CD14-positive monocyte (primary cell): ENCODE measurements around the gene LDB3. TPM values are rescaled to one million over a fixed set of nuclear protein-coding genes. Genes with fewer than 3 reads are reported as not detected.

Experiments
- DNase-seq, 3 donors: peaks; one replicate each; pipeline ENCODE4 v3.0.0-alpha.2; 2011 to 2022
- H2AFZ ChIP-seq: 2 replicates; pipeline ENCODE4 v1.6.0; 2012; ENCODE audit warnings: mild to moderate bottlenecking, low read depth, low read length, inconsistent platforms; ENCODE audit not compliant: insufficient read depth, poor library complexity, severe bottlenecking
- H3K27ac ChIP-seq, 2 donors: 1 replicate in 1 of 2; 2 replicates in 1 of 2; pipeline ENCODE4 v1.5.1; 2012 to 2013; ENCODE audit warnings: low read length in 2 of 2, control low read depth in 1 of 2, inconsistent platforms in 1 of 2, low read depth in 1 of 2, mild to moderate bottlenecking in 1 of 2
- H3K27me3 ChIP-seq, 2 donors: one replicate each; pipeline versions ENCODE4 v1.6.0 to v1.6.1; 2011 to 2013; ENCODE audit warnings: low read length in 2 of 2; ENCODE audit not compliant: control insufficient read depth in 2 of 2, insufficient read depth in 2 of 2
- H3K36me3 ChIP-seq, 2 donors: replicated peaks in 1 of 2; 1 replicate in 1 of 2; 2 replicates in 1 of 2; pipeline versions ENCODE4 v1.5.1 to v1.6.1; 2012 to 2013; ENCODE audit warnings: low read length in 2 of 2, control low read depth in 1 of 2, inconsistent platforms in 1 of 2, mild to moderate bottlenecking in 1 of 2; ENCODE audit not compliant: insufficient read depth in 2 of 2, control insufficient read depth in 1 of 2
- H3K4me1 ChIP-seq, 2 donors: 1 replicate in 1 of 2; 2 replicates in 1 of 2; pipeline versions ENCODE4 v1.5.1 to v1.6.1; 2012 to 2013; ENCODE audit warnings: low read length in 2 of 2, control low read depth in 1 of 2, inconsistent platforms in 1 of 2, mild to moderate bottlenecking in 1 of 2, moderate library complexity in 1 of 2; ENCODE audit not compliant: insufficient read depth in 2 of 2, control insufficient read depth in 1 of 2
- H3K4me2 ChIP-seq: replicated peaks from 2 replicates; pipeline ENCODE3; 2012; ENCODE audit warnings: low read length, moderate library complexity, mild to moderate bottlenecking; ENCODE audit not compliant: poor library complexity, severe bottlenecking; ENCODE audit errors: extremely low read depth
- H3K4me3 ChIP-seq, 3 experiments: fragments of 200-600 bp in 1 of 3; sonication (generic) in 1 of 3; replicated peaks in 1 of 3; 1 replicate in 2 of 3; 2 replicates in 1 of 3; pipeline ENCODE4 v1.5.1; 2011 to 2013; ENCODE audit warnings: low read length in 3 of 3, mild to moderate bottlenecking in 3 of 3, control low read depth in 2 of 3, low read depth in 2 of 3, inconsistent platforms in 1 of 3, moderate library complexity in 1 of 3
- H3K79me2 ChIP-seq: 2 replicates; pipeline ENCODE4 v1.6.0; 2012; ENCODE audit warnings: mild to moderate bottlenecking, control low read depth, inconsistent platforms, low read length, moderate library complexity; ENCODE audit not compliant: insufficient read depth
- H3K9ac ChIP-seq: 2 replicates; pipeline ENCODE4 v1.6.0; 2017; ENCODE audit warnings: low read length, mild to moderate bottlenecking; ENCODE audit not compliant: insufficient read depth, poor library complexity, severe bottlenecking
- H3K9me3 ChIP-seq, 2 donors: replicated peaks in 1 of 2; 1 replicate in 1 of 2; 2 replicates in 1 of 2; pipeline versions ENCODE4 v1.5.1 to v1.6.1; 2012 to 2013; ENCODE audit warnings: low read length in 2 of 2, control low read depth in 1 of 2; ENCODE audit not compliant: control insufficient read depth in 1 of 2, insufficient read depth in 1 of 2
- H4K20me1 ChIP-seq: 2 replicates; pipeline ENCODE4 v1.6.0; 2012; ENCODE audit warnings: mild to moderate bottlenecking, low read length, control low read depth, moderate library complexity; ENCODE audit not compliant: insufficient read depth
- H3K27ac Mint-ChIP-seq, 7 donors: one replicate each; pipeline ENCODE4 v1.8.0; 2020; ENCODE audit warnings: mild to moderate bottlenecking in 7 of 7, mixed read lengths in 7 of 7, moderate library complexity in 6 of 7, inconsistent platforms in 2 of 7
- H3K27me3 Mint-ChIP-seq, 3 donors: one replicate each; pipeline ENCODE4 v1.8.0; 2021 to 2022; ENCODE audit warnings: low read depth in 3 of 3, mild to moderate bottlenecking in 3 of 3, mixed read lengths in 3 of 3, moderate library complexity in 3 of 3, inconsistent platforms in 1 of 3
- H3K36me3 Mint-ChIP-seq, 2 donors: one replicate each; pipeline ENCODE4 v1.8.0; 2020; ENCODE audit warnings: mixed read lengths in 2 of 2, inconsistent platforms in 1 of 2, mild to moderate bottlenecking in 1 of 2
- H3K4me1 Mint-ChIP-seq: one replicate; pipeline ENCODE4 v1.8.0; 2020; ENCODE audit warnings: mild to moderate bottlenecking, mixed read lengths
- H3K4me3 Mint-ChIP-seq, 2 donors: one replicate each; pipeline ENCODE4 v1.8.0; 2020; ENCODE audit warnings: mild to moderate bottlenecking in 2 of 2, mixed read lengths in 2 of 2, moderate library complexity in 1 of 2
- H3K9me3 Mint-ChIP-seq, 7 donors: one replicate each; pipeline ENCODE4 v1.8.0; 2020 to 2022; ENCODE audit warnings: mixed read lengths in 7 of 7, mild to moderate bottlenecking in 6 of 7, moderate library complexity in 6 of 7, inconsistent platforms in 2 of 7
- WGBS: methylation state at CpG from one replicate; pipeline ENCODE4 v1.1.5; 2013; ENCODE audit warnings: missing lambda C conversion rate; ENCODE audit not compliant: insufficient coverage; 5-methylcytosine and 5-hydroxymethylcytosine counted together
- intact Hi-C, 2 donors: fragments of 100-400 bp; cut with micrococcal nuclease; formaldehyde crosslinking; loops; one replicate each; pipeline versions ENCODE4 v1.15.0 to v1.15.1; 2023
- polyA plus RNA-seq, 3 donors: library from polyadenylated mRNA; depleted of rRNA in 1 of 3; unstranded in 2 of 3; stranded (reverse) in 1 of 3; fragments of 300-500 nt in 2 of 3; fragments of >200 nt in 1 of 3; fragmentation: Illumina TruSeq in 2 of 3; gene quantifications; 1 replicate in 2 of 3; 2 replicates in 1 of 3; pipeline ENCODE4 v1.2.3, GENCODE V29; 2012 to 2021
- TF ChIP-seq, protein P1 (sequence below): fragments of 200-600 bp; IDR thresholded peaks from one replicate; pipeline ENCODE4 v1.8.0; 2022; ENCODE audit warnings: antibody characterized with exemption, mild to moderate bottlenecking

Gene LDB3
- polyA plus RNA-seq, 3 donors = not detected

DNA sequence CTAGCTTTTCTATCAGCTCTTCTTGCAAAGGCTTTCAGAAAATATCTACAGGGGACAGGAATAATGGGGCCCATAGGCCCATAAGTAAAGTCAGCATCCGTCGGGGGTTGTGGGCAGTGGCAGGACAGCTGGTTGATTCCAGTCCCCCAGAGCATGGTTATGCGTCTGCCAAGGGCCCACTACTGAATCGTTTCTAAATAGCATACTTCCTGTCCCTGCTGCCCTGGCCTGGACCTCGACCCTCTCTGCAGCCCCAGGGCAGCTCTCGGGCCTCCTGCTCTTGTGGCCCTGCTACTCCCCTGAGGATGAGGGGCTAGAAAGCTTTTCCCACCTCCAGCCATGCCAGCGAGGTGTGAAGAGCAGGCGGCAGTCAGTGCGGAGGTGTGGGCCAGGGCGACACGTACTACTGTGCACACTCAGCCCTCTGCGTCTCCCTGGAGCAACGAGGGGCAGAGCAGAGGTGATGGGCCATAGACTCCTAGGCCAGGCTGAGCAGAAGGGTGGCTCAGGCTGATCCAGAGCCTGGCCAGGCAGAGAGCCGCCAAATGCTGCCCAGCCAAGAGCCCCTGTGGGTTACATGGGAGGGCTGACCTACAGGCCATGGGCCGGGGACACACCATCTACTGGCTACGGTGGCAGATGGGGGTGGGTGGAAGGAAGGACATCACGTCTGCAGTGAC, 18.7 kb upstream of the LDB3 start:
- no peak overlapping the region for H3K27ac ChIP-seq

GRCh38 chr10:86650151-86650550, 18.2 kb upstream of the LDB3 start:
- no peak for DNase-seq
- H3K4me3 ChIP-seq = no peak overlapping the region
- Mint-ChIP-seq H3K36me3 (no peaks in the 10 kb centered on the region), H3K9me3 (no peaks in the 10 kb centered on the region), H3K27ac (no peak overlapping the region), H3K4me1 (no peaks in the 10 kb centered on the region), H3K4me3 (no peak overlapping the region), H3K27me3 (peaks cover 0 to 1% (median 0%) of the 10 kb centered on the region in 3 donors)
- no peaks in the 10 kb centered on the region for H4K20me1 ChIP-seq
- no peaks in the 10 kb centered on the region for H3K9me3 ChIP-seq
- no peak overlapping the region for H3K27ac ChIP-seq
- H3K79me2 ChIP-seq = no peaks in the 10 kb centered on the region
- H3K27me3 ChIP-seq = no peaks in the 10 kb centered on the region
- no peak overlapping the region for H3K4me2 ChIP-seq
- intact Hi-C loops = no loop called here
- no peaks in the 10 kb centered on the region for H3K4me1 ChIP-seq
- TF ChIP-seq, protein P1, sequence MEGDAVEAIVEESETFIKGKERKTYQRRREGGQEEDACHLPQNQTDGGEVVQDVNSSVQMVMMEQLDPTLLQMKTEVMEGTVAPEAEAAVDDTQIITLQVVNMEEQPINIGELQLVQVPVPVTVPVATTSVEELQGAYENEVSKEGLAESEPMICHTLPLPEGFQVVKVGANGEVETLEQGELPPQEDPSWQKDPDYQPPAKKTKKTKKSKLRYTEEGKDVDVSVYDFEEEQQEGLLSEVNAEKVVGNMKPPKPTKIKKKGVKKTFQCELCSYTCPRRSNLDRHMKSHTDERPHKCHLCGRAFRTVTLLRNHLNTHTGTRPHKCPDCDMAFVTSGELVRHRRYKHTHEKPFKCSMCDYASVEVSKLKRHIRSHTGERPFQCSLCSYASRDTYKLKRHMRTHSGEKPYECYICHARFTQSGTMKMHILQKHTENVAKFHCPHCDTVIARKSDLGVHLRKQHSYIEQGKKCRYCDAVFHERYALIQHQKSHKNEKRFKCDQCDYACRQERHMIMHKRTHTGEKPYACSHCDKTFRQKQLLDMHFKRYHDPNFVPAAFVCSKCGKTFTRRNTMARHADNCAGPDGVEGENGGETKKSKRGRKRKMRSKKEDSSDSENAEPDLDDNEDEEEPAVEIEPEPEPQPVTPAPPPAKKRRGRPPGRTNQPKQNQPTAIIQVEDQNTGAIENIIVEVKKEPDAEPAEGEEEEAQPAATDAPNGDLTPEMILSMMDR = no peak
- 96% methylated on average over 6 of the region's 8 CpGs for WGBS
- H3K9ac ChIP-seq = no peak overlapping the region
- no peaks in the 10 kb centered on the region for H3K36me3 ChIP-seq
- no peak overlapping the region for H2AFZ ChIP-seq

More for the DNA sequence above, 18.7 kb upstream of the LDB3 start:
- H3K9me3 Mint-ChIP-seq = no peaks in the 10 kb centered on the region
- Histone ChIP-seq H3K4me2 (no peak overlapping the region), H3K79me2 (no peaks in the 10 kb centered on the region), H3K27me3 (no peaks in the 10 kb centered on the region), H4K20me1 (no peaks in the 10 kb centered on the region), H3K9me3 (no peaks in the 10 kb centered on the region), H3K4me3 (no peak overlapping the region), H3K36me3 (no peaks in the 10 kb centered on the region), H2AFZ (no peak overlapping the region), H3K9ac (no peak overlapping the region), H3K4me1 (no peaks in the 10 kb centered on the region)
- no peaks in the 10 kb centered on the region for H3K4me1 Mint-ChIP-seq
- H3K36me3 Mint-ChIP-seq = no peaks in the 10 kb centered on the region
- DNase-seq = peak in 1 of 3 donors; percentile 0
- intact Hi-C loops = no loop called here
- TF ChIP-seq, protein P1 = no peak
- H3K27ac Mint-ChIP-seq = no peak overlapping the region
- H3K27me3 Mint-ChIP-seq = peaks cover 0 to 1% (median 0%) of the 10 kb centered on the region in 3 donors
- 88% methylated on average over 11 of the region's 17 CpGs for WGBS
- no peak overlapping the region for H3K4me3 Mint-ChIP-seq
